Measurements from ENCODE around the gene CD44. TPM values are rescaled to one million over a fixed set of nuclear protein-coding genes. Genes with fewer than 3 reads are reported as not detected.

Gene CD44
- polyA plus RNA-seq, 1 donor, result 10.1 TPM

- no peak for DNase-seq
Measured at GRCh38 chr11:35235936-35236666, 97.1 kb downstream of the CD44 start.

DNA sequence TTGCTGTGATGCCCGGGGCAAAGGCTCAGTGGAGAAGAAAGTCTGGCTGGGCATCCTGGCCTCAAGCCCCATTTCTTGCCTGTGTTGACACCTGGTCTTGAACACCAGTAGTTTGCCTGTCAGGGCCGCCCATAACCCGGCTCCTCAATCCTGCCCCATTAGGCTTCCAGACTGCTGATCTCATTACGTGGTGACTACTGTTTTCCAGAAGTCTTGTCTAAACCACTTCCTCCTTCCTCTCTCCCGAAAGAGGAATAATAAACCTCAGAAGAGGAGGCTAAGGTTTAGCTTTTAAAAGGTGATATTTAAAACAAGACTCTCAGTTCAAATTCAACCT lies 97.7 kb downstream of the CD44 start:
- no peak for DNase-seq

DNA sequence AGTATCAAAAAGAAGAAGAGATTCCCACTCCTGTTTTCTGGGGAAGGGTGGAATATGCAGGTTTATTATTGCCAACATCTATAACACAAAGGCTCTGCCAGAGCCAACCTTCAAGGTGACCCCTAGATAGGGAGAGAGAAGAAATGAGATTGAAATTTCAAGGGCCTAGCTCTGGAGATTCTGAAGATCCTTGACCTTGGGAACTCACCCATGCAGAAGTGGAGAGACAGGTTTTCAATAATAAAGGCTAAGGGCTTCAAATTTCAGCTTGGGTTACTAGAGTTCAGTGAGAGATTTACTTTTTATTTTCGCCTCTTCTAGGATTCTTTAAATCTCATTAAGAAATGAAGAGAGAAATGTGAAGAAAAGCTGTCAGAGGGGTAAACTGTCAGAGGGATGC lies 98.4 kb downstream of the CD44 start:
- no peak for DNase-seq

GRCh38 chr11:35237860-35238715 lies 99.1 kb downstream of the CD44 start:
- DNase-seq, result no peak

DNA sequence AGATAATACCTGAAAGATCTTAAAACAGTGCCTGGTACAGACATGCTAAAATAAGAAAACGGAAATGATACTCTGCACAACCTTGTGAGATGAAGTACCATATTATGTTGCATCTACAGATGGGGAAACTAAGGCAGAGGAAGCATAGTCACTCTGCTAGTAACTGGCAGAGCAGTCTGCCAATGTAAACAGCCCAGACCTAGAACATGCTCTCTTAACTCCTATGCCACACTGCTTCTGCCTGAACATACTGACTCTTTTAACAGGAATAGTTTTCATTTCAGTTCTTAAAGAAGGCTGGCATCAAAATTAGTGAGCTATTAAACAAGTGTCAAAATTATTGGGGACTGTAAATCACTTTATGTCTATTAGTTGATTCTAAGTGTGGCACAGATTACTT lies 99.9 kb downstream of the CD44 start:
- no peak for DNase-seq

DNA sequence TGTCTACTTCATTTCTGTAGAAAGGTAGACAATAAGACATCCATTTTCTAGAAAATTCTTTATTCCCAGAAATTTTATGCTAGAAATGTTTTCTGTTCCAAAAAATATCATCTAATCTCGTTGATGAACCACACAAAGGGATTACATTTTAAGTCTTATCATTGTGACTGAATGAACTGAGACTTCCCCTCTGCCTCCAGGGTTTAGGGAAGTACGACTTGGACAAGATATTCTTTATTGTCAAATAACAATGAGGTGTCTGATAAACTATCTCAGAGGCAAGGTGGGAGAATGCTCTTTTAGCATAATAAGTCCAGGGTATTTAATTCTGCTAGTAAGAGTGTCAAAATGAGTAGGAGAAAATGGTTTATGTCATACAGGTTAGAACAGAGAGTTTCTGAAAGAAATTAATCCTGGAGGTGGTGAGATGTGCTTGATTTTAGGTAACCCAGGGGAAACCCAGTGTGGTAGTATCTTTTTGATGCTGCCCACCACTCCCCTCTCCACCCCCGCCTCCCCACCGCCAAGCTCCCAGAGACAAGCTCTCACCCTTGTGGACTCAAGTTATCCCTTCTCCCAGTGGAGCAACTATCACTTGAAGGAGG lies 100.6 kb downstream of the CD44 start:
- no peak for DNase-seq

GRCh38 chr11:35241083-35241482 lies 102.1 kb downstream of the CD44 start:
- no peak for DNase-seq

- DNase-seq, result no peak
Measured at GRCh38 chr11:35241531-35241930, 102.6 kb downstream of the CD44 start.

DNA sequence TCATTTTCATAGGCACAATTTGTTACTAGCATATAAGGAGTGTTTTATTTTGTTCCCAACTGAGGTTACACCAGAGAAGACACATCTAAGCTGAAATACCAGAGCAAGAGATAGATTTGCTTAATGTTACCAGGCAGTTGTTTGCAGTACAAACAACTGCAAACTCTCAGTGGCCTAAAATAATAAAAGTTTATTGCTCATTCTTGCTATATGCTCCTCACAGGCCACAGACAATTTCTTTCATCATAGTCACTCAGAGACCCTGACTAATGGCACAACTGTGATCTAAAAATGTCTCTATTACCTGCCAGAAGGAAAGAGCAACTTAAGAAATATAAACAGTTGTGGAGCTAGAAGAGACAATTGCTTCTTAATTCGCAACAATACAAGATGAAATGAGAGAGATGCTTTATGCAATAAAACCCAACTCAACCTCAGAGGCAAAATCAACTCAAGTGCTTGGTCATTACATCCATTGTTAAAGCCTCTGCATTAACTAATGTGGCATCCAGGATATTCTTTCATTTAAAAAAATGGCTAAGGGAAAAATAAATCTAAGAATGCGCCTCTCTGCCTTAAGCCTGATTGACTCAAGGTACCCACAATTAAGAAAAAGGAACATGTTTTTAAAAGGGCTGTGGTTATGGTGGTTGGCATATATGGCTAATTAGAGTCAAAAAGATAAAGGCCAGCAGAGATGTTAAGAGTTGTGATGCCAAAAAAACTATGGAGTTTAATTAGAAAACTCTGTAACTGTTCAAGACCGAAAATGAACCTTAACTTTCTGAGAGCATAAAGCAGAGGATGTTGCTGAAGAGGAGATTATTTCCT lies 103.7 kb downstream of the CD44 start:
- no peak for DNase-seq

- DNase-seq, result no peak
Measured at GRCh38 chr11:35243774-35244173, 104.8 kb downstream of the CD44 start.

GRCh38 chr11:35245056-35245455 lies 106.1 kb downstream of the CD44 start:
- no peak for DNase-seq

GRCh38 chr11:35245786-35246185 lies 106.8 kb downstream of the CD44 start:
- DNase-seq, result no peak

GRCh38 chr11:35246745-35247144 lies 107.8 kb downstream of the CD44 start:
- no peak for DNase-seq

DNA sequence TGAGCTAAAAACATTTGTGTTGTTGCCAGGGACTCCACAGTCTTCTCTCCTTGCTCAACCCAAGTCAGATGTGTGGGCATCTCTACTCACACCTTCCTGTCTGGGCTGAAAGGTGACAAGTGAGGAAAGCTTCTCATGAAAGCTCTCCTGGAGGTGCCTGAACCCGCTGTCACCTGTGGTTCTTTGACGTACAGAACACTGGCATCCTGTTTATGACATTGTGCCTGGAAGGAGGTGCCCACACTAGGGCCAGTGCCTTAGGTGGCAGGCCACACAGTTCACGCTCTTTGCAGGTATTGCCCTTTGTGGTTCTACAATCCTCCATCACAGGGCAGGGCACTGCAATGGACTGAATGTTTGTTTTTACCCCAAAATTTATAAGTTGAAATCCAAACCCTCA lies 108.5 kb downstream of the CD44 start:
- no peak for DNase-seq

DNA sequence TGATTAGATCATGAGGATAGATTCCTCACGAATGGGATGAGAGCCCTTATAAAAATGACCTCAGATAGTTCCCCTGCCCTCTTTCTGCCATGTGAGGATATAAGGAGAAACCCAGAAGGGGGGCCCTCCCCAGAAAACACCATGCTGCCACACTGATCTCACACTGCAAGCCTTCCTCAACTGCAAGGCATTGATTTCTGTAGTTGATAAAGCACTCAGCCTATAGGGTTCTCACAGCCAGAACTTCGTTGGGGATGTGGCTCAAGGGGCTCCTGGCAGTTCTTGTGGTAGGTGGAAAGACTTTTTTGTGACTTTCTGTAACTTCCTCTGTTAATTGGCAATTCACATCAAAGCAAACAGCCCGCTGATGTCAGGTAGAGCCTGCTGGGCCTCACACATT lies 108.9 kb downstream of the CD44 start:
- no peak for DNase-seq

DNA sequence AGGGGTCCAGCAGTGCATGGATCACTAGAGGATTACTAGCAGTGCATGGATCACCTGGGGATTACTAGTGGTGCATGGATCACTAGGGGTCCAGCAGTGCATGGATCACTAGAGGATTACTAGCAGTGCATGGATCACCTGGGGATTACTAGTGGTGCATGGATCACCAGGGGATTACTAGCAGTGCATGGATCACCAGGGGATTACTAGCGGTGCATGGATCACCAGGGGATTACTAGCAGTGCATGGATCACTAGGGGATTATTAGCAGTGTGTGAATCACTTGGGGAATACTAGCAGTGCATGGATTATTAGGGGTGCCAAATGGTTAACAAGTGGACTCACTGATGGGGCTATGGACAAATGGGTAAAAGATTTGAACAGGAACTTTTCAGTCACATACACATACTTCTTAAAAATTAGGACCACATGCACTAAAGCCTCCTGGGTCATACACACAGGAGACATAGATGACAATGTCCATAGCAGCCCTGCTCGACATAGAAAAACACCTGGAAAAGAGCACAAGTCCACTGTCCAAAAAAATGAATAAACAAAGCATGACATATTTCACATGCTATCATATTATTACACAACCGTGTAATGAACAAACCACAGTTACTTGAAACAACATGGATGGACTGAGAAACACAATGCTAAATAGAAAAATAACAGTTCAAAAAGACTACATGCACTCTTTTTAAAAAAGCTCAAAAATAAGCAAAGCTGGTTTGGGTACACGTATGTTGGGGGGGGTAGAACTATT lies 109.8 kb downstream of the CD44 start:
- no peak for DNase-seq

DNA sequence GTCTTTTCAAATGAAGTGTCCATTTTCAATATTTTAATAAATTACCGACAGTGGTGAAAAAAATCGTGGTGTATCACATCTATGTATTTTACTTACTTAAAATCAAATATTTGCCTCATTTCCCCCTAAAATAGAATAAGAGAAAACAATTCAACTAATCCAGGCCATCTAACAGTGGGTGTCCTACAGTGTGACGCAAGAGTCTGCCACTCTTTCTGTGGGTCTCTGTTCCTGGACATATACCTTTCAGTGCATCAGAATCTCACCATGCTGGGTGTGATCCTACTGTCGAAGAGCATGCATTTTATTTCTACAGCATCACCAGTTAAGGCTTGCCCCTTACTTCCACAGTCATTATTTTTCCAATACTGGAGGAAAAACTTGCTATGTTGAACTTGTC lies 111.2 kb downstream of the CD44 start:
- DNase-seq, result no peak

DNA sequence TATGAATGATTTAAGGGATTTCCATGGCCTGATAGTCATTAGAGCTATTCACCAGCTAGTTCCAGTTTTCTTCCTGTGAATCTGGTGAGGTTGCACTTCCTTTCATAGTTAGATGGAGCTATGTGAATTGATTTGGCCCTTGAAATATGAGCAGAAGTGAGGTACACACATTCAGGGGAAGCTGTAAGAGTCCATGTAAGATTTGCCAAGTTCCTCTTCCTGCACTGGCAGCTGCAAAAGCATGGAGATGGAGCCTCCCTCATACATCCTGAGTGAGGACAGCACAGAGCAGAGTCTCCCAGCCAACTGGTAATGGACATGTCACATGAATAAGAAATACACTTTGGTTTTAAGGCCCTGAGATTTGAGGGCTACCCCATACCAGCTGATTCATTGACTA lies 111.7 kb downstream of the CD44 start:
- DNase-seq, result no peak

DNA sequence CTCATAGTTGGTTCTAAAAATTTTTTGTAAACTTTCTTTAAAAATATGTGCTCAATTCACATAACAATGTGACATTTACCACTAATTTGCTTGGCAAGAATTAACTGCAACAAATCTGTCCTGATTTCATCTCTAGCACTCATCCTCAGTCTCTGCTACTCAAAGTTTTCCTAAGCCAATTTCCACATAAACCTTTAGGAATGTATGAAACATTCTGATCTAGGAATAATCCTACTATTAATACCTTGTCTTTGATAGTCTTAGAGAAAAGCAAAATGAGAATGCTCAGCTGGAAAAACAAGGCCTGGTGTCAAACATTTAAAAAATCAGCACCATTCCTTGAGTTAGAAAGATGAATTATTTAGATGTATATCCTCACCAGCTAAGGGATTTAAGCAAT lies 114.3 kb downstream of the CD44 start:
- no peak for DNase-seq

GRCh38 chr11:35255514-35255913 lies 116.5 kb downstream of the CD44 start:
- no peak for DNase-seq

GRCh38 chr11:35256296-35256695 lies 117.3 kb downstream of the CD44 start:
- DNase-seq, result no peak

GRCh38 chr11:35257281-35257680 lies 118.3 kb downstream of the CD44 start:
- DNase-seq, result no peak
